ENCODE measurements around the gene DRAXIN.

- TF ChIP-seq CTCF (conservative IDR thresholded peaks at IDR 0.05) (no peak), ZFX (IDR thresholded peaks at IDR 0.05) (no peak)
These were observed 61.0 kb downstream of the DRAXIN start for GRCh38 chr1:11752359-11753088.

Data from C4-2B (cell line).